ENCODE results near the gene AK3.

Gene AK3

GRCh38 chr9:4706971-4707622, 33.9 kb downstream of the AK3 start:
- no peak for DNase-seq (ENCODE audit: low read depth)
- H3K4me3 ChIP-seq (ENCODE audit: low read depth, low read length), result no peak overlapping the region
- TF ChIP-seq CTCF (conservative IDR thresholded peaks at IDR 0.05; ENCODE audit: low read depth, low read length), result no peak

DNA sequence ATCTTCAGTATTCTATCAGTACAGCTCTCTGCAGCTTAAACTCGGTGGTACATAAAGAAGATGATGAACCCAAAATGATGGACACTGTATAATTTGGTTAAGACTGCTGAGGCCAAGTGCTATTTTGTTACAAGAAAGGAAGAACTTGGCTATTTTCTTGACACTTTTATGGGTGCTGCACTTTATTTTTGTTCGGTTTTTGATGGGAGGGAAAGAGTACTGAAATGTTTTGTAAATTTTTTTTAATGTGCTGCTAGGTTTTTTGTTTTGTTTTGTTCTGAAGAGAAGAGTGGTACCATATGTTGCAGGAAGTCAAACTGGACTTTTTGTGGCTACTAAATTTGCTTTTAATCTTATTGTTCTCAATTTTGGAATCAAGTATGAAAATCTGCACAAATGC, 35.0 kb downstream of the AK3 start:
- no peak for TF ChIP-seq CTCF (conservative IDR thresholded peaks at IDR 0.05; ENCODE audit: low read depth, low read length)
- no peak overlapping the region for H3K4me3 ChIP-seq (ENCODE audit: low read depth, low read length)
- DNase-seq (ENCODE audit: low read depth), result no peak

GRCh38 chr9:4704129-4704528, 36.9 kb downstream of the AK3 start:
- TF ChIP-seq CTCF (conservative IDR thresholded peaks at IDR 0.05; ENCODE audit: low read depth, low read length), result no peak
- DNase-seq (ENCODE audit: low read depth), result no peak

GRCh38 chr9:4701526-4701925, 39.5 kb downstream of the AK3 start:
- H3K4me3 ChIP-seq (ENCODE audit: low read depth, low read length), result no peak overlapping the region
- TF ChIP-seq CTCF (conservative IDR thresholded peaks at IDR 0.05; ENCODE audit: low read depth, low read length), result no peak
- no peak for DNase-seq (ENCODE audit: low read depth)

More at GRCh38 chr9:4704129-4704528, 36.9 kb downstream of the AK3 start:
- H3K4me3 ChIP-seq (ENCODE audit: low read depth, low read length), result no peak overlapping the region

GRCh38 chr9:4700932-4701331, 40.1 kb downstream of the AK3 start:
- DNase-seq (ENCODE audit: low read depth), result no peak
- no peak for TF ChIP-seq CTCF (conservative IDR thresholded peaks at IDR 0.05; ENCODE audit: low read depth, low read length)
- no peak overlapping the region for H3K4me3 ChIP-seq (ENCODE audit: low read depth, low read length)

- H3K4me3 ChIP-seq (ENCODE audit: low read depth, low read length), result no peak overlapping the region
- DNase-seq (ENCODE audit: low read depth), result no peak
- no peak for TF ChIP-seq CTCF (conservative IDR thresholded peaks at IDR 0.05; ENCODE audit: low read depth, low read length)
Measured at GRCh38 chr9:4700091-4700490, 40.9 kb downstream of the AK3 start.

DNA sequence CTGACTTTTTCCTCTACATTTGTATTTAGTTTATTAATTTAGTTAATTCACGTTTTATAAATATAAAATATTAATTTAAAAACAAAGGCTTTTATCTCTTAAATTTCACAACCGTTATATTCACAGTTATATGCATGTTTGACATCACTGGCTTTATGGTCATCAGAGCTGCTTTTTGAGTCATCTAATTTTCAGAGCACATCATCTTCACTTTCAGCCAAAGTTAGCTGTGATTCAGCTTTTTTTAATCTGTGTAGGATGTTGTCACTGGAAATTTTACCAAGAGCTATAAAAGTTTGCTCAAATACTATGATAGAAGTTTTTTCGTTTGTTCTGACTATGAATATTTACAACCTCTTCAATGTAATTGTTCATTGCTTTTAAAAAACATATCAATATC, 49.2 kb downstream of the AK3 start:
- no peak overlapping the region for H3K4me3 ChIP-seq (ENCODE audit: low read depth, low read length)
- no peak for TF ChIP-seq CTCF (conservative IDR thresholded peaks at IDR 0.05; ENCODE audit: low read depth, low read length)
- no peak for DNase-seq (ENCODE audit: low read depth)
